Left lobe of liver (tissue), 2 donors: ENCODE data around the gene SPINT2. TPM values are rescaled to one million over a fixed set of nuclear protein-coding genes. Genes with fewer than 3 reads are reported as not detected.
"Not testable (repeated sequence)": the region's sequence is repeated elsewhere in the genome, so short reads cannot be mapped to it uniquely, and the experiment has no call there.

Source experiments
- ATAC-seq: fragments of 200-7000 bp; cut with Tn5 transposase; one replicate; pipeline ENCODE4 v1.9.1; 2020; ENCODE audit warnings: mild to moderate bottlenecking, moderate library complexity
- DNase-seq: peaks from one replicate; pipeline ENCODE4 v3.0.0-alpha.2; 2020; ENCODE audit warnings: low spot score
- total RNA-seq: library from RNA; stranded (reverse); gene quantifications from one replicate; pipeline ENCODE4 v1.2.1, GENCODE V29; 2021
- donor health status: DM: no; HTN: no; CAD: no; lungs with moderate emphysema.
- donor health status: DM: no; HTN: yes; CAD: no.

Gene SPINT2
- total RNA-seq, 1 donor from 2014 or later = 7.3 TPM

DNA sequence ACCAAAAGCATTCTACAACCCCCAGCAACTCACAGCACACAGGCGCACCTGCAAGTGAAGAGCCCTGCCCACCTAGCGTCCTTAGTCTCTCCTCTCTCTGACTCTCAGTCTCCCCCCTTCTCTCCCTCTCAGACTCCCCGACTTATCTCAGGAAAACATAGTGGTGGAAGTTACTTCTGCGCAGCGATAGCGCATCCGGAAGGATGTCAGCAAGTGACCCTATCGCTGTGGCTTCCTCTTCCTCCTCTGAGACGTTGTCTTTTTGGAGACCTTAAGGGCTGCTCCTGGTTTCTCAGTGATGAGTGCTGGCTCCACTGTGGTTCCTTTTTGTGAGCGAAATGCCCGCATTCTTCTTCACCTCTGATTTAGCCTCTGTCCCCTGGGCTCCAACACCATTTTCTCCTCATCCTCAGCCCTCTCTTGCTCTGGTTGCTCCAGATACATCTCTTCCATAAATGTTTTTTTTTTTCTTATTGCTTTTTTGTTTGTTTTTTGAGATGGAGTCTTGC lies 52.8 kb downstream of the SPINT2 start:
- ATAC-seq (no peak), DNase-seq (no peak)

- DNase-seq (no peak), ATAC-seq (no peak)
Observed at GRCh38 chr19:38318660-38319059, 54.3 kb downstream of the SPINT2 start.

DNA sequence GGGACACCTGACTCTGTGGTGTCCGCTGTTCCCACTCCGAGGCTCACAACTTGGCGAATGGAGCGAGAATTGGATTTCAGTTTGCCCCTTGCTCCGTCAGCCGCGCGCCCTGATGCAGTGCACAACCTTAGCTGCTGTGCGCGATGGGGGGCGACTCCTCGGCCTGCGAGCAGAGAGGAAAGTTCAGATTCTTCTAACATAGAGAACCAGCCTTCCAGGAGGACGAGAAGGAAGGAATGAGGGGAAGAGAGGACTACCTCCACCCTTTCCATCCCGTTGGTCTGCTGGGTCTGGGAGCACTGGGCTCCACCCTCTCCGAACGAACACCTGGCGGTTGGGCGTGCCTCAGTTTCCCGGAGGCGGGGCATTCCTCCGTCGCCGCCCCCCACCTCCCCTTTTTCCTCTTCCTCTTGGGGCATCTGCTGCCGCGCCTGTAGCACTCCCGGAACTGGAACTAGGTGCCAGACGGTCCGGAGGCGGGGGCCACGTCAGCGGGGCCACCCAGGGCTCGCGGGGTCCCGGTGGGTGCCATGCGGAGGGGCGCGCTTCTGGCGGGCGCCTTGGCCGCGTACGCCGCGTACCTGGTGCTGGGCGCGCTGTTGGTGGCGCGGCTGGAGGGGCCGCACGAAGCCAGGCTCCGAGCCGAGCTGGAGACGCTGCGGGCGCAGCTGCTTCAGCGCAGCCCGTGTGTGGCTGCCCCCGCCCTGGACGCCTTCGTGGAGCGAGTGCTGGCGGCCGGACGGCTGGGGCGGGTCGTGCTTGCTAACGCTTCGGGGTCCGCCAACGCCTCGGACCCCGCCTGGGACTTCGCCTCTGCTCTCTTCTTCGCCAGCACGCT lies 55.3 kb downstream of the SPINT2 start, which contains the start of gene KCNK6:
TSS of gene KCNK6 (plus strand) at position 425 of the 838 bp plus-strand sequence. CDS start at position 531, 106 bp downstream.
- ATAC-seq (no peak), DNase-seq (peak; percentile 56)

DNA sequence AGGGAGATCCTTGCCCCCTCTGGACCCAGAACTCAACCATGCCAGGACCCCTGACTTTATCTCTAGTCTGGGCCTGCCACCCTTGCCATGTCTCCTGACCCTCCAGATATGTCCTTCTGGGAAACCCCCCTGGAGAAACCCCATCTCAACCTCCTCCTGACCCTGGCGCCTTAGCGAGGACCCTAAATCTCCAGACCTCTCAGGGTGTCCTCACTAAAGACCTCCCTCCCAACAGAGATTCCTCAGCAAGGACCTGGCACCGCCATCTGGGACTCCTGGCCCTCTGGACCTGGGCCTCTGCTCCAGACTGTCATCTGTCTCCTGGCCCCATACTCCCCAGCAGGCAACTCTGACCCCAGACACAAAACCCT lies 56.6 kb downstream of the SPINT2 start:
- no peak for ATAC-seq
- no peak for DNase-seq

DNA sequence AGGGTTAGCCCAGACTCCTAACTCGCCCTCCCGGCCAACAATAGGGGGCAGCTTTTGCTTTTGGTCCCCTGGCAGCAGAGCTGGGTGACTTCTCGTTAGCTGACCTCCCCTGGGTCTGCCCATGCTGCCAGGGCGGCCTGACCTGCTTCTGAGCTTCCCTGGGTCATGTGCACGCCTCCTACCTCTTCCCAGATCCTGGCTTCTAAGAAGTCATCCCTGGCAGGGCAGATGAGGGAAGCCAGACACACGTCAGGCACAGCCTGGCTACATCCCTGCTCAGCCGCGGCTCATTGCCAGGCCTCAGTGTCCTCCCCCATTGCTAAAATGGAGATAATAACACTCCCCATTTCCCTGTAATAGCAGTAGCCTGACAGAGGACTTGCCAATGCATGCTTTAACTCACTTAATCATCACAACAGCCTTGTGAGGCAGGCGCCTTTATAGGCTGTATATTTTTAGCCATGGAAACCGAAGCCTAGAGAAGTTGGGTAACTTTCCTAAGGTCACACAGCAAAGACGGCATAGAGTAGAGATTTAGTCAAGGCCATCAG lies 57.3 kb downstream of the SPINT2 start:
- DNase-seq (no peak), ATAC-seq (peak; percentile 17)

- ATAC-seq = peak; percentile 16
- DNase-seq = no peak
Observed at GRCh38 chr19:38323291-38323690, 58.9 kb downstream of the SPINT2 start.

DNA sequence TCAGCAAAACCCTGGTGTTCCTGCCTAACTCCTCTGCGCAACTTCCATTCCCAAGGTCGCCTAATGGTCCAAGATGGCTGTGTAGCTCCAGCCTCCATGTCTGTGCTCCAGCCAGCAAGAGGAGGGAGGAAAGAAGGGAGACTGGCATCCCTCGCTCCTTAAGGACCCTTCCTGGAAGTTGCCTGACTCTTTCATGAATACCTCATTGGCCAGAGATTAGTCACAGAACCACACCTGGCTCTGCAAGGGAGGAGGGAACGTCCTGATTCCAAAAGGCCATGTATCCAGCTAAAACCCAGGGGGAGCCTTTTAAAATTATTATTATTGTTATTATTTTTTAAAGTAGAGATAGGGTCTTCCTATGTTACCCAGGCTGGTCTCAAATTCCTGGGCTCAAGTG lies 60.1 kb downstream of the SPINT2 start:
- ATAC-seq = no peak
- DNase-seq = no peak

DNA sequence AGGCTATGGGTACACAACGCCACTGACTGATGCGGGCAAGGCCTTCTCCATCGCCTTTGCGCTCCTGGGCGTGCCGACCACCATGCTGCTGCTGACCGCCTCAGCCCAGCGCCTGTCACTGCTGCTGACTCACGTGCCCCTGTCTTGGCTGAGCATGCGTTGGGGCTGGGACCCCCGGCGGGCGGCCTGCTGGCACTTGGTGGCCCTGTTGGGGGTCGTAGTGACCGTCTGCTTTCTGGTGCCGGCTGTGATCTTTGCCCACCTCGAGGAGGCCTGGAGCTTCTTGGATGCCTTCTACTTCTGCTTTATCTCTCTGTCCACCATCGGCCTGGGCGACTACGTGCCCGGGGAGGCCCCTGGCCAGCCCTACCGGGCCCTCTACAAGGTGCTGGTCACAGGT lies 62.2 kb downstream of the SPINT2 start:
- no peak for DNase-seq
- ATAC-seq = no peak

- DNase-seq = no peak
- ATAC-seq = no peak
Observed at GRCh38 chr19:38329651-38330050, 65.3 kb downstream of the SPINT2 start.

DNA sequence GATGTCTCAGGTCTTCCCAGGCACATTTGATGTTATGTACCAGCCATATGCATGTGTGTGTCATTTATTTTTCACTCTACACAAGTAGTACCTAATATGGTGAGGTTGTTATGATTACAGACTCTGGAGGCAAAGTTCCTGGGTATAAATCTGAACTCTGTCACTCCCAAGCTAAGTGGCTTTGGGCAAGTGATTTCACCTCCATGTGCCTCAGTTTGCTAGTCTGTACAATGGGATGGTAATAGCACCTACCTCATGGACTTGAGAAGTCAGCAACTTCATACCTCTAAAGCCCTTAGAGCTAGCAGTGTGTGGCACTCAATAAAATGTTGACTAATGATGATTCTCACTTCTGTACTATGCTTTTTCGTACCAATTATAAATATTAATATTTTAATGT lies 67.4 kb downstream of the SPINT2 start:
- DNase-seq (no peak), ATAC-seq (no peak)

- DNase-seq (no peak), ATAC-seq (no peak)
Observed at GRCh38 chr19:38333245-38333644, 68.9 kb downstream of the SPINT2 start.

DNA sequence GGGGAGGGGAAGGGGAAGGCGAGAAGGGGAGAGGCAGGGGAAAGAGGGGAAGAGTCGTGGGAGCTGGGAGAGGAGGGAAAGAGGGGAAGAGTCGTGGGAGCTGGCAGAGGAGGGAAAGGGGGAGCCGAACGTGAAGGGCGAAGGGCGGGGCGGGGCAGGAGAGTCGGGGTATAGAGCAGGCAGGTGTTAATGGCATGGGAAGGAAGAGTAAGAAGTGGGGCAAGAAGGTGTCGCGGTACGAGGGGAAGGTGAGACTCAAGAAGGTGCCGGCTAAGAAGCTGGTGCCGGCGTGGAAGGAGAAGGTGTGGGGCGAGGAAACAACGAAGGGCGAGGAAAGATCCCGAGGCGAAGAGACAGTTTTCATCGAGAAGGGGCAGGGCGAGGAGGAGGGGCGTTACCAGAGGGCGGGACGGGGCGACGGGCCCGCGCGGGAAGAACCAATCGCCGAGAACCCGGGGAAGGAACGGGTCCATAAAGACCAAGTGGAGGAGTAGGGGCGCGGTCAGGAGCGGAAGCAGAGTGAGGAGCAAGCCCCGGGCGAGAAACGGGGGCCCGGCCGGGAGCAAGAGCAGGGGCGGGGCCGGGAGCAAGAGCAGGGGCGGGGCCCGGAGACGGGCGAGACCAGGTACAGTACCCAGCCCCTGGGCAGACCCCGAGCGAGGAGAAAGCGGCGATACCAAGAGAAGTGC lies 71.7 kb downstream of the SPINT2 start:
- ATAC-seq = peak; percentile 86
- DNase-seq = peak; percentile 96

GRCh38 chr19:38336638-38337359 lies 72.4 kb downstream of the SPINT2 start:
- ATAC-seq (peak; percentile 77), DNase-seq (peak; percentile 93)

DNA sequence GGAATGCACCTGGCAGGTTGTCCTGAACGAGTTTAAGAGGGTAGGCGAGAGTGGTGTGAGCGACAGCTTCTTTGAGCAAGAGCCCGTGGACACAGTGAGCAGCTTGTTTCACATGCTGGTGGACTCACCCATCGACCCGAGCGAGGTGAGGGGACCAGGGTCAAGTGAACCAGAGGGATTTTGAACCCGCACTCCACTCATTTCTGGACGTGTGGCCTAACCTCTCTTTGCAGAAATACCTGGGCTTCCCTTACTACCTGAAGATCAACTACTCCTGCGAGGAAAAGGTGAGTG lies 72.9 kb downstream of the SPINT2 start:
- DNase-seq = no peak
- ATAC-seq = no peak

- ATAC-seq, DNase-seq: not testable (repeated sequence)
Observed at GRCh38 chr19:38339011-38339410, 74.6 kb downstream of the SPINT2 start.

DNA sequence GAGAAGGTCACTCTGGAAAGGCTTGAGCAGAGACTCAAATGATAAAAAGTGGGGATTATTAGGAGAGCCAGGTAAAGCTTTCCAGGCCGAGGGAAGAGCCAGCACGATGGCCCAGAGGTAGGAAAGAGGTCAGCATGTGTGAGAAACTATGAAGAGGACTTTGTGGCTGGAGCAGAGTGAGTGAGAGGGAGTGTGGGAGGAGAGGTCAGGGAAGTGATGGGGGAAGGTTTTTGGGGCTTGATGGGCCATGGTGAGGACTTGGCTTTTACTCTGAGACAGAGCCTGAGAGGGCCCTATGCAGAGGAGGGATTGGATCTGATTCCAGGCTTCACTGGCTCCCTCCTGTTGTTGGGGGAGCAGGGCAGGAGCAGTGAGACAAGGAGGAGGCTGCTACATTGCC lies 76.6 kb downstream of the SPINT2 start:
- no peak for ATAC-seq

More for the DNA sequence above, 76.6 kb downstream of the SPINT2 start:
- DNase-seq = no peak

Other genes starting within 250 kb of the SPINT2 start
- gene DPF1, start 40.4 kb upstream of the SPINT2 start, total RNA-seq = not detected
- gene PPP1R14A, start 8.2 kb upstream of the SPINT2 start, total RNA-seq = 3.9 TPM
- gene C19orf33, start 39.7 kb downstream of the SPINT2 start, total RNA-seq = 0.40 TPM
- gene YIF1B, start 51.4 kb downstream of the SPINT2 start, total RNA-seq = 41.7 TPM
- gene KCNK6, start 55.3 kb downstream of the SPINT2 start, total RNA-seq = 1.4 TPM
- gene CATSPERG, start 71.3 kb downstream of the SPINT2 start, total RNA-seq = 4.0 TPM
- 62.5 TPM for gene PSMD8, start 110.0 kb downstream of the SPINT2 start, total RNA-seq
- gene GGN, start 123.5 kb downstream of the SPINT2 start, total RNA-seq = not detected
- gene SPRED3, start 124.1 kb downstream of the SPINT2 start, total RNA-seq = 0.30 TPM
- gene FAM98C, start 138.5 kb downstream of the SPINT2 start, total RNA-seq = 8.7 TPM
- gene RASGRP4, start 161.6 kb downstream of the SPINT2 start, total RNA-seq = 1.0 TPM
- gene RYR1, start 169.1 kb downstream of the SPINT2 start, total RNA-seq = 0.68 TPM